PC-9 (cell line): ENCODE measurements around the gene CCNI2.

Experiments
- EZH2 ChIP-seq: fragments of 200-600 bp; sonication (generic); IDR thresholded peaks from 2 replicates; pipeline ENCODE4 v1.8.0; 2017; ENCODE audit warnings: antibody characterized with exemption, low read depth
- TF ChIP-seq, protein P1 (sequence below): fragments of 200-600 bp; sonication (generic); conservative IDR thresholded peaks from 2 replicates; pipeline ENCODE4 v1.6.1; 2017; ENCODE audit warnings: mixed run types, antibody characterized with exemption, mild to moderate bottlenecking, moderate library complexity

DNA sequence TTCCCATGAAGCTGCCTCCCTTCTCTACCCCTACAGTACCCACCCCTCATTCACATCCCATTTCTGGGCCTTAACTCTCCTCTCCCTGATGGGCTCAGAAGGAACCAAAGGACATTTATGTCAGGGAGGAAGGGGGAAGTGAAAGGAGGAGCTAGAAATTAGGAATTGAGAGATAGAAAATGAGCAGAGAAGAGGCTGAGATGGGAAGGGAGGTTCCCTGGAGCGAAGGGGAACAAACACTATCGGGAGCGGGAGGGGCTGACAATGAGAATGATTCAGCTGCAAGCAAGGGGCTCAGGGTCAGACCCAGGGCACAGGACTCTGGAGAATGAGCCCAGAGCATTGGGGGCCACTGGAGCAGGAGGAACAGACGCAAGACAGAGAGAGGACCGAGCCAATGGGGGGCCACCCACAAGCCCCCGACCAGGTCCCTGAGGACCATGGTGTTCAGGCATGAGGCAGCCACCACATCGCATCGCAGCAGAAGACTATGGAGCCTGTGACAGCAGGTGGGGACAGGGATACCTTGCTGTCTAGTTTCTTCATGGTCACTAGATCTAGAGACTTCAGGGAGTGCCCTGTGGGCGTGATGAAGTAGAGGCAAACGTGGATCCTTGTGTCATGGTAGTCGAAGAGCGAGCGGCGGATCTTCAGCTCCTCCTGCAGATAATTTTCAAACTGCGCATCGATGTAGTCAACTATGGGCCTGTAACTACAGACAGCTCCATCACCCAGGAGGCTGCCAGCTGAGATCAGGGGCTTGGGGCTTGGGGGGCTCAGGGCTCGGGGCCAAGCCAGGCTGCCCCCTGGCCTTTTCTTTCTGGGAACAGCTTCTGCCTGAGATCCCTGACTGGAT, 16.2 kb downstream of the CCNI2 start:
- TF ChIP-seq, protein P1, sequence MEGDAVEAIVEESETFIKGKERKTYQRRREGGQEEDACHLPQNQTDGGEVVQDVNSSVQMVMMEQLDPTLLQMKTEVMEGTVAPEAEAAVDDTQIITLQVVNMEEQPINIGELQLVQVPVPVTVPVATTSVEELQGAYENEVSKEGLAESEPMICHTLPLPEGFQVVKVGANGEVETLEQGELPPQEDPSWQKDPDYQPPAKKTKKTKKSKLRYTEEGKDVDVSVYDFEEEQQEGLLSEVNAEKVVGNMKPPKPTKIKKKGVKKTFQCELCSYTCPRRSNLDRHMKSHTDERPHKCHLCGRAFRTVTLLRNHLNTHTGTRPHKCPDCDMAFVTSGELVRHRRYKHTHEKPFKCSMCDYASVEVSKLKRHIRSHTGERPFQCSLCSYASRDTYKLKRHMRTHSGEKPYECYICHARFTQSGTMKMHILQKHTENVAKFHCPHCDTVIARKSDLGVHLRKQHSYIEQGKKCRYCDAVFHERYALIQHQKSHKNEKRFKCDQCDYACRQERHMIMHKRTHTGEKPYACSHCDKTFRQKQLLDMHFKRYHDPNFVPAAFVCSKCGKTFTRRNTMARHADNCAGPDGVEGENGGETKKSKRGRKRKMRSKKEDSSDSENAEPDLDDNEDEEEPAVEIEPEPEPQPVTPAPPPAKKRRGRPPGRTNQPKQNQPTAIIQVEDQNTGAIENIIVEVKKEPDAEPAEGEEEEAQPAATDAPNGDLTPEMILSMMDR: no peak
- TF ChIP-seq EZH2: no peak
